ENCODE data around the gene RGS12.

DNA sequence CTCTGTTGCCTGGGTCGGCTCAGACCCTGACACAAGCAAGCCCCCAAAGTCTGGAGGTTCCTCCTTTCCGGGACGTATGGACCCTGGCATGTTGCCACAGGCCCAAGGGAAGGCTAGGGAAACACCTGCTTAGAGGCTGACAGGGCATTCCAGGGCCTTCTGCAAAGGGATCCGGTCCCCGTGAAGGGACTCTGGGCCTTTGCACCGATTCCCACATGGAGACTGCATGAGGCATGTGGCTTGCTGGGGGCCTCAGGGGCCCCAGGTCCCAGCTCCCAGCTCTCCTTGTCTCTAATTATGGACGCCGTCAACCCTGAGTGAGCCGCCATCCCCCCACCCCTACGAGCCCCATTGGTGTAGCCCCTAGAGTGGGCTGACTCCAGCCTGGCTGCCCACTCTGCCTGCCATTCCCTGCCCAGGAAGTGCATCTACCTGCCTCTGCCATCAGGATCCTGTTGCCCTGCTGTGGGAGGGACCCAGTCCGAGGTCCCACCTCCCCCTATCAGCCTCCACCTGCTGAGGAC lies 4.2 kb upstream of the RGS12 start:
- no peak for TF ChIP-seq POLR2A (IDR thresholded peaks at IDR 0.05)
- TF ChIP-seq, protein P1, sequence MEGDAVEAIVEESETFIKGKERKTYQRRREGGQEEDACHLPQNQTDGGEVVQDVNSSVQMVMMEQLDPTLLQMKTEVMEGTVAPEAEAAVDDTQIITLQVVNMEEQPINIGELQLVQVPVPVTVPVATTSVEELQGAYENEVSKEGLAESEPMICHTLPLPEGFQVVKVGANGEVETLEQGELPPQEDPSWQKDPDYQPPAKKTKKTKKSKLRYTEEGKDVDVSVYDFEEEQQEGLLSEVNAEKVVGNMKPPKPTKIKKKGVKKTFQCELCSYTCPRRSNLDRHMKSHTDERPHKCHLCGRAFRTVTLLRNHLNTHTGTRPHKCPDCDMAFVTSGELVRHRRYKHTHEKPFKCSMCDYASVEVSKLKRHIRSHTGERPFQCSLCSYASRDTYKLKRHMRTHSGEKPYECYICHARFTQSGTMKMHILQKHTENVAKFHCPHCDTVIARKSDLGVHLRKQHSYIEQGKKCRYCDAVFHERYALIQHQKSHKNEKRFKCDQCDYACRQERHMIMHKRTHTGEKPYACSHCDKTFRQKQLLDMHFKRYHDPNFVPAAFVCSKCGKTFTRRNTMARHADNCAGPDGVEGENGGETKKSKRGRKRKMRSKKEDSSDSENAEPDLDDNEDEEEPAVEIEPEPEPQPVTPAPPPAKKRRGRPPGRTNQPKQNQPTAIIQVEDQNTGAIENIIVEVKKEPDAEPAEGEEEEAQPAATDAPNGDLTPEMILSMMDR (IDR thresholded peaks at IDR 0.05): no peak

All from thyroid gland (tissue), 4 donors.